Skeletal muscle tissue (tissue), 4 donors: ENCODE data around the gene SFMBT2. TPM values are rescaled to one million over a fixed set of nuclear protein-coding genes. Genes with fewer than 3 reads are reported as not detected.
A peak's percentile ranks its signal among the peaks of the same experiment; 100 is the strongest.

Source experiments
- H3K27ac ChIP-seq: one replicate; pipeline ENCODE4 v1.7.0; 2013; ENCODE audit warnings: mild to moderate bottlenecking, low read depth, low read length, inconsistent platforms
- H3K27me3 ChIP-seq, 3 donors: one replicate each; pipeline ENCODE4 v1.7.0; 2013; ENCODE audit warnings: low read length in 3 of 3; ENCODE audit not compliant: control insufficient read depth in 3 of 3, insufficient read depth in 3 of 3
- H3K36me3 ChIP-seq, 3 donors: one replicate each; pipeline ENCODE4 v1.7.0; 2013; ENCODE audit warnings: low read length in 3 of 3; ENCODE audit not compliant: control insufficient read depth in 3 of 3, insufficient read depth in 3 of 3
- H3K4me1 ChIP-seq, 3 donors: one replicate each; pipeline ENCODE4 v1.7.0; 2013; ENCODE audit warnings: low read length in 3 of 3, mild to moderate bottlenecking in 3 of 3; ENCODE audit not compliant: control insufficient read depth in 3 of 3, insufficient read depth in 3 of 3
- H3K4me3 ChIP-seq, 3 donors: one replicate each; pipeline ENCODE4 v1.7.0; 2013; ENCODE audit warnings: low read length in 3 of 3
- H3K9ac ChIP-seq, 3 donors: one replicate each; pipeline ENCODE4 v1.7.0; 2013; ENCODE audit warnings: low read length in 3 of 3, mild to moderate bottlenecking in 3 of 3, moderate library complexity in 2 of 3, low read depth in 1 of 3
- H3K9me3 ChIP-seq, 3 donors: one replicate each; pipeline ENCODE4 v1.7.0; 2013; ENCODE audit warnings: low read length in 3 of 3; ENCODE audit not compliant: control insufficient read depth in 3 of 3
- total RNA-seq: library from RNA; depleted of rRNA; stranded (reverse); fragments of >200 nt; gene quantifications from one replicate; pipeline ENCODE4 v1.2.3, GENCODE V29; 2014
- donor health status: Osteomylitis.

Gene SFMBT2
- total RNA-seq: 12.5 TPM

DNA sequence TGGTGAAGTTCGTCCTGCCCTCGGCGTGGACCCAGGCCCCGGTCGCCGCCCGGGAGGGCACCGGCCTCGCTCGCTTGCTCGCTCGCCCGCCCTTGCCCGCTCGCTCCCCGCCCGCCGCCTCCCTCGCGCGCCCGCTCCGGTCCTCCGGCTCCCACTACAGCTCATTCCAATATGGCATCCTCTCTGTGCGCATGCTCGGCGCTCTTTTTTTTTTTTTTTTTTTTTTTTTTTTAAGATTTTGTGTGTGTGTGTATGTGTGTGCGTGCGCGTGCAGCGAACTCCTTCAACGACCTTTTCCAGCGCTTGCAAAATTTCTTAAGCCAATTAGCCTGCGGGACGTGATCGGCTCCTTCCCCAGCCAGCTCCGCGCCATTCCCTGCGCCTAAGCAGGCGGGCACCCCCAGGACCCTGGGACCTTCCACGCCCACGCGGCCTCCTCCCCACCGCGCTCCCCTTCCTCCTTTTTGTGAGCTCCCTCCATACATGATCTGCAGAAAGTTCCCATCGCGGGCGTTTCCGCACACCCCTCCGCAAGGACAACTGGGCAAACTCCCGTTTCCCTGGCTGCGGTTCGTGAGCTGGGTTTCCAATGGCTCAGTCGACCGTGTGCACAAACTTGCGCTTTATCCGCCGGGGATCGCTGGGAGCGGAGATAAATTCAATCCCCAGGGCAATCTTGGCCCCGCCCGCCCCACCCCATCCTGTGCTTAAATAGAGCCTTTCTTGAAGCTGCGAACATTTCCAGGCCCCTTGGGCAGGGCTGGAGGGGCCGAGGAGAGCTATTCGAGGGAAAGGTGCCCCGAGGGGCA is at the start of gene SFMBT2:
Gene SFMBT2 (minus strand): TSS at position 173 of the 809 bp plus-strand sequence. CDS start 29,136 bp downstream, outside the sequence.
- peak within 1 kb of the TSS; percentile 71 to 86 (median 84) for H3K9ac ChIP-seq
- peak within 1 kb of the TSS; percentile 66 to 88 (median 87) for H3K4me3 ChIP-seq
- H3K27ac ChIP-seq: peak within 1 kb of the TSS; percentile 74
- H3K4me1 ChIP-seq: peaks cover 23 to 43% (median 28%) of the 10 kb centered on the region in 3 donors
- H3K27me3 ChIP-seq: peaks cover 0 to 10% (median 8%) of the 10 kb centered on the region in 3 donors
- no peaks in the 10 kb centered on the region for H3K9me3 ChIP-seq
- H3K36me3 ChIP-seq: no peaks in the 10 kb centered on the region

DNA sequence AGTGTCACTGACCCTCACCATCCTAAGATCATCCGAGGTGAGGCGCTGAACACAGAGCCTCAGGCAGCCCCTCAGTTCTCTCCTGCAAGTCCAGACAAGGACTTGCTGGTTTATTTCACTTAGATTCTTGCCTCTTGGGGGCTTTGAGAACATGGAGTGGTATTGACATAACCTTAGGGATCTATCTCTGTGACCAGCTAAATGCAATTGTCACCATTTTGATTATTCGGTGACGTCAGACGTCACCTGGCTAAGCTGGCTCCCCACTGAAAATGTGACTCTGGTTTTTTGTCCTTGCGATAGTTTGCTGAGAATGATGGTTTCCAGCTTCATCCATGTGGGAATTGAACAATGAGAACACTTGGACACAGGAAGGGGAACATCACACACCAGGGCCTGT is 49.2 kb upstream of the SFMBT2 start:
- Histone ChIP-seq H3K36me3 (no peaks in the 10 kb centered on the region), H3K27ac (no peak overlapping the region), H3K9me3 (no peaks in the 10 kb centered on the region), H3K4me1 (no peaks in the 10 kb centered on the region), H3K4me3 (no peak overlapping the region), H3K9ac (no peak overlapping the region), H3K27me3 (no peaks in the 10 kb centered on the region)

DNA sequence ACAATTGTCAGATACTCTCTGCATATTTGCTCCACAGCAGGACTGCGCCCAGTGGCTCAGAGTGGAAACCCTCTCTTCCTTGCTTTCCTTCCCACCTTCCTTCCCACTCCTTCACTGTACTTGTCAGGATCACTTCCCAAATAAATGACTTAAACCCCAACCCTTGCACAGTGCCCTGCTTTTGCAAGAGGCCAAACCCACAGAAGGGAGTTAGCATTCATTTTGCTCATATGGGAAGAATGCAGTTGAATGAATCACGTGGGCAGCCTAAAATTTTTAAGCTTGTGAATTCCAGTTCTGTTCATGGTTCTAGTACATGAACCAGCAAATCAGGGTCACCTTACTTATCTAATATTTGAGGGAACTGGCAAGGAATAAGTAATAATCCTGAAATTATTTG is 47.7 kb upstream of the SFMBT2 start:
- Histone ChIP-seq H3K27ac (no peak overlapping the region), H3K27me3 (no peaks in the 10 kb centered on the region), H3K4me3 (no peak overlapping the region), H3K9me3 (no peaks in the 10 kb centered on the region), H3K9ac (no peak overlapping the region), H3K36me3 (no peaks in the 10 kb centered on the region), H3K4me1 (no peaks in the 10 kb centered on the region)

DNA sequence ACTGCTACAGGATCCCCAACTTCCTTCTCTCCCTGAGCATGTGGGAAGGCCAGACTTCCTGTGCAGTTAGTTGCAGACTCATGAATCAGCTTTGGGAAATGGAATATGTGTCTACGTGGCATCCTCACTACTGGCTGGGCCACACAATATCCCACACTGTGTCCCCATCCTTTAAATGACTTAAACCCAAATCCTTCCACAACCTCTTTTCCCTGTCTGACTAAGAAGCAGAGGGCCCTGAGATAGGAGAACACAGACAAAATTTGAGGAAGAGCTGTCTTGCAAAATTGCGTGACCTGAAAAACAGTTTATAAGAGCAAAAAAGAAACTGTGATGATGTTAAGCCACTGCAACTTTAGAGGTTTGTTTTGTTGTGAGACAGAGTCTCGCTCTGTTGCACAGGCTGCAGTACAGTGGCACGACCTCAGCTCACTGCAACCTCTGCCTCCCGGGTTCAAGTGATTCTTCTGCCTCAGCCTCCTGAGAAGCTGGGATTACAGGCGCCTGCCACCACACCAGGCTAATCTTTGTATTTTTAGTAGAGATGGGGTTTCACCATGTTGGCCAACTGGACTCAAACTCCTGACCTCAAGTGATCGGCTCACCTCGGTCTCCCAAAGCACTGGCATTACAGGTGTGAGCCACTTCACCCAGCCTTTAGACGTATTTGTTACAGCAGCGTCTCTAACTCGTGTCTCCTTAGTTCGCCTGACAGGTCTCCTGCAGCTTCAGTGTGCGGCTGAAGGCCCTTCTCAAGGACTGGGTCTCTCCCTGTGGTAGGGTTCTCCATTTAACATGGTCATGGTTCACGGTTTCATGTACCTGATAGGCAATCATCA is 46.9 kb upstream of the SFMBT2 start:
- H3K4me3 ChIP-seq: no peak overlapping the region
- no peaks in the 10 kb centered on the region for H3K27me3 ChIP-seq
- no peak overlapping the region for H3K9ac ChIP-seq
- no peaks in the 10 kb centered on the region for H3K9me3 ChIP-seq
- H3K4me1 ChIP-seq: no peaks in the 10 kb centered on the region
- H3K27ac ChIP-seq: no peak overlapping the region
- H3K36me3 ChIP-seq: no peaks in the 10 kb centered on the region

DNA sequence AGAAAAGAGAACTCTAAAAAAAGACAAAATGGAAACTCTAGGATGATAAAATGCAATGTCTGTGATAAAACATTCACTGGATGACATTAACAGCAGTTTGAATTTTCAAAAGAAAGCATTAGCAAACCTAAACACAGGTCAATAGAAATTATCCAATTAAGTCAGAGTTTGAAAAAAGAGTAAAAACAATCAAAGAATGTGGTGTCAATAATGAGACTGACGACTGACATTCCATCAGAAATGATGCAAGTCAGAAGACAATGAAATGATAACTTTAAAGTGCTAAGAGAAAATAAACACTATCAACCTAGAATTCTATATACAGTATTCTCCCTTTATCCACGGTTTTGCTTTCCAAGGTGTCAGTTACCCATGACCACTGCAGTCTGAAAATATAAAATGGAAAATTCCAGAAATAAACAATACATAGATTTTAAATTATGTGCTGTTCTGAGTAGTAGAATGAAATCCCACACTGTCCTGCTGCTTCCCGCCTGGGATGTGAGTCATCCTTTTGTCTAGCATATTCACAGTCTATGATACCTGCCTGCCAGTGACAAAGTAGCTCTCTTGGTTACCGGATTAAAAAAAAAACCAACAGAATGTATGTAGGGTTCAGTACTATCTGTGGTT is 38.3 kb upstream of the SFMBT2 start:
- no peaks in the 10 kb centered on the region for H3K36me3 ChIP-seq
- no peaks in the 10 kb centered on the region for H3K4me1 ChIP-seq
- no peak overlapping the region for H3K4me3 ChIP-seq
- H3K9me3 ChIP-seq: no peaks in the 10 kb centered on the region
- no peak overlapping the region for H3K9ac ChIP-seq
- peaks cover 0 to 3% (median 0%) of the 10 kb centered on the region in 3 donors for H3K27me3 ChIP-seq
- no peak overlapping the region for H3K27ac ChIP-seq

DNA sequence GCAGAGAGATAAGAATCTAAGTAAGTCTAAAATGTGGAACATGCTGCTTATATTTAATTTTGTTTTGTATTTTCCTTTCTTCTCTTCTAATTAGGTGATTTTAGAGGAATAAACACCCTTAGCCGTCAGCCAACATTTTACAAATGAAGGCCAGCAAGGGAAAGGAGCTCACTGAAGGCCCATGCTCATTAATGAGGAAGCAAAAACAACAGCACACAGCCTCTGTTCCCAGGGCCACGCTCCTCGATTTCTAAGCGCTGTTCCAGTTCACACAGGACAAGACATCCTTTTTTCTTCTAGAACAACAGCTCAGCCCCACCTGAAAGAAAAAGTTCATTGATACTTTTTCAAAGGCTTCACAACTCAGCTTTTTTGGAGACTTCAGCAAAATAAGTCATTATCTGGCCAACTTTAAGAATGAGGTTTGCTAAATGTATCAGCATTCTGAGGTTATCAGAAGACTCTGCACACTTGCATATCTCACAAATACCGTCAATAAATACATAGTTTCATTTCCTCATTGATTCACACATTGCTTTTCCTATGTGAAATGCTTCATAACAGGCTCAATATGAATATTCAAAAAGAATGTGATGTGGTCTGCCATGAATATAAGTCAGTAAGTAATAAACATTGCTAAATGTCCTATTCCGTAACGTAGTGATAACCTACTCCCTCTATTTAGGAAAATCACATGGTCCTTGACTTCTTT is 34.8 kb upstream of the SFMBT2 start:
- H3K27ac ChIP-seq: no peak overlapping the region

DNA sequence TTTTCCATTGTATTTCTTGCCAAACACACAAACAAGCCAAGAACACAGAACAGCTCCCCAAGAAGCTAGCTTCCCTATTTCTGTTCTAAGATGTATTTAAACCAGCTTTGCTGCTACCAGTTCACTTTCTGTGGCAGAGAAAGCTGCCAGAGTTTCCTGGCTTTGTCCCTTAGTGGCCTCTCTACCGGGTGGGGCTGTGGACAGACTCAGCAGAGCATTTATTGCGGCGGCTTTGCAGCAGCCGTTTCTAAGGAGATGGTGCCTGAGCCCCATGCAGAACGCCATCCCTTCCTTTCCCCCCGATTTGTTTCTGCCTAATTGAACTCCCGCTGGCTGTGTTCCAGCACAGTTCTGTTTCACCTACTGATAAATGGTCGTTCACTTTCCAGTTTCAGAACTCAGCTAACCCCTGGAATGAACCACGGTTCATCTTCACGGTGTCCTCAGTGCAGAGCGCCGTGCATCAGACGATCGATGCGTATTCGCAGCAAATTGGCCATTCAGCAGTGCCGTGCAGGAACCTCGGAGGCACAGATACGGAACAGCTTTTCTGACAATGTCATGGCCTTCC is 33.8 kb upstream of the SFMBT2 start:
- Histone ChIP-seq H3K4me1 (no peaks in the 10 kb centered on the region), H3K4me3 (no peak overlapping the region), H3K9me3 (no peaks in the 10 kb centered on the region), H3K27me3 (peaks cover 10 to 19% (median 14%) of the 10 kb centered on the region in 3 donors), H3K36me3 (no peaks in the 10 kb centered on the region), H3K27ac (no peak overlapping the region), H3K9ac (no peak overlapping the region)

More for the DNA sequence above, 34.8 kb upstream of the SFMBT2 start:
- H3K9ac ChIP-seq: no peak overlapping the region
- H3K36me3 ChIP-seq: no peaks in the 10 kb centered on the region
- peaks cover 7 to 14% (median 9%) of the 10 kb centered on the region in 3 donors for H3K27me3 ChIP-seq
- no peak overlapping the region for H3K4me3 ChIP-seq
- H3K9me3 ChIP-seq: no peaks in the 10 kb centered on the region
- H3K4me1 ChIP-seq: no peaks in the 10 kb centered on the region

DNA sequence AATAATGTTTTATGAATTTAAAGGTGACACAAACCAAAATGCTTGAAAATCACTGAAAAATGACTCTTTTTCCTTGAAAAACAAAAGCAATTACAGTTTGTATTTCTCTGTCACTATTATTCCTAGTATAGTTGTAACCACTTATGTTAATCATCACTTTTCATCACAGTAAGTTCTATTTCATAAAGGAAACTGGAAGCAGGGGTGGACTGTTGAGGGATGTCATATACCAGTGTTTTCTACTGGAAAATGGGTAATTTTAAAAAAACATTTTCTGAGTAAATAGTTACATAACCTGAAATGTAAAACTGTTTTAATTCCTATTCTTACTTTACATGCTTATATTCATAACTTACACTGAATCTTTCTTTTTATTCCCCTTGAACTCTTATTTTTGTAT is 32.2 kb upstream of the SFMBT2 start:
- H3K4me1 ChIP-seq: no peaks in the 10 kb centered on the region
- H3K9ac ChIP-seq: no peak overlapping the region
- no peak overlapping the region for H3K4me3 ChIP-seq
- H3K9me3 ChIP-seq: no peaks in the 10 kb centered on the region
- H3K36me3 ChIP-seq: no peaks in the 10 kb centered on the region
- H3K27me3 ChIP-seq: peaks cover 14 to 25% (median 14%) of the 10 kb centered on the region in 3 donors
- H3K27ac ChIP-seq: no peak overlapping the region

DNA sequence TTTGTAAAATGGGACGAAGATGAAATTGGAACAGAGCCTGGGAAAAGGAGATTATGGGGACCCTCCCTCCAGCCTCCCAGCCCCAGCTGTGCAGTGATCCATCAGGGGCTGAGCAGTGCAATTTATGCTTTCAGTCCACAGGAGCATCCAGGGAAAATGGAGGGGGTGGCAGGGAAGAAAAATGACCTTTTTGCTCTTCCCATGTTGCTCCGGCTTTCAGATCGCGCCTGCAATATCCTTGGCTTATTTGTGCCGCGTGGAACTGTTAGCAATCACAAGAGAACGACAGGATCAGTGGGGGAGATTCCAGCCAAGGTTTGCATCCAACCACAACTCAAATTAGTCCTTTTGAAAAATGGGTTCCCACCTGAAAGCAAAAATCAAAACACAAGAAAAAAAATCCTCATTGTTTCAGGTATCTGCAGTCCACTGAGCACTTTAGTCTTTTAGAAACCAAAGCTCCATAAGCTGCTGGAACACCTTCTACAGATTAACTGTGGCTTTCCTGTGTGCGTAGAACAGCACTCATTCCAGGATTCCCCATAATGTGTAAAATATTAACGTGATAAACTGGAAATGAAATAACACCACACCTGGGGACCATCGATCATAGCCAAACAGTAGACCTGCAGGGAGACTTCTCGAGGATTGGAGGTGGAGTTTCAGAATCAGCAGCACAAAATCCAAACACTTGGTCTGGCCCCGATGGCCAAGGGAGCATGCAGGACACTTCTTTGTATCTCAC is 30.7 kb upstream of the SFMBT2 start:
- H3K9ac ChIP-seq: no peak overlapping the region
- H3K27me3 ChIP-seq: peaks cover 14 to 26% (median 14%) of the 10 kb centered on the region in 3 donors
- H3K4me3 ChIP-seq: no peak overlapping the region
- no peak overlapping the region for H3K27ac ChIP-seq
- no peaks in the 10 kb centered on the region for H3K9me3 ChIP-seq
- H3K4me1 ChIP-seq: no peaks in the 10 kb centered on the region
- no peaks in the 10 kb centered on the region for H3K36me3 ChIP-seq
